Activated gamma-delta T cell (primary cell): Measurements from ENCODE around the gene SMYD3.
"Not testable (repeated sequence)": the region's sequence is repeated elsewhere in the genome, so short reads cannot be mapped to it uniquely, and the experiment has no call there.

Source experiments
- DNase-seq: peaks from one replicate; lab custom pipeline; 2025; lab: John Stamatoyannopoulos, UW

Gene SMYD3

GRCh38 chr1:245721488-245721887, 785.6 kb downstream of the SMYD3 start:
- DNase-seq, result no peak

- DNase-seq, result no peak
Measured at GRCh38 chr1:245718951-245719350, 788.1 kb downstream of the SMYD3 start.

DNA sequence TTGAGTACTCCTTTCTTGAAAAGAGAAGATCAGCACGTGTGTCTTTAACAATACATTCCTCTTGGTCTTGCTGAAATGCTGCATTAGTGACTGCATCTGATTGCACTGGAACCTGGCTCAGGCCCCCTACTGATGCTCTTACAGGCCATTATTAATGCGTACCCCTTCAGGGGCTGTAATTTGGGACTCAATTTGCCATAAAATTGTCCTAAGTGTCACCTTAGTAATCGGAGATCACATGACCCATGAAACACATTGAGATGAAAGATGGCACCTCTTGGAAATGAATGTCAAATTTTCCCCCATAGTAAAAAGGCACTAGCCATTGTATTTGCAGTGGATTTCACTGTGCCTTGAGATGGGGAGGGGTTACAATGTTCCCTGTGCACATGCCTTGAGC, 789.0 kb downstream of the SMYD3 start:
- no peak for DNase-seq

GRCh38 chr1:245717611-245718010, 789.5 kb downstream of the SMYD3 start:
- DNase-seq, result no peak

- no peak for DNase-seq
Measured at GRCh38 chr1:245716561-245716960, 790.5 kb downstream of the SMYD3 start.

- no peak for DNase-seq
Measured at GRCh38 chr1:245715970-245716369, 791.1 kb downstream of the SMYD3 start.

DNA sequence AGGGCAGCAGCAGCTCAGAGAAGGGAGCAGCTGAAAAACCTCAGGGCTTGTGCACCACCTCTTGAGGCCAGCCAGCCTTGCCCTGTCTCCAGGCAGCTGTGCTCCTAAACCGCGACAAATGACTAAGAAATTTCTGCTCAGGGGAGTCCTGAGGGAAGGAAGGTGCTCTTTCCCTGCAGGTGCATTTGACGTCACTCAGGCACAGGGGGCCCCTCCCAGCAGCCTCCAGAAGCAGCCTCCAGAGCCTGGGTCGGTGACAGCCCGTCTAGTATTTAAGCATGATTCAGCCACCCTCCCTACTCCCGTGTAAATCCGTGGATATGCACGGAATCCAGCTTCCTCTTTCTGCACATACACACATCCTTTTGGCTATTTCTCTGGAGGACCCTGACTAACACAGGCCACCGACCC, 791.8 kb downstream of the SMYD3 start:
- DNase-seq, result no peak

DNA sequence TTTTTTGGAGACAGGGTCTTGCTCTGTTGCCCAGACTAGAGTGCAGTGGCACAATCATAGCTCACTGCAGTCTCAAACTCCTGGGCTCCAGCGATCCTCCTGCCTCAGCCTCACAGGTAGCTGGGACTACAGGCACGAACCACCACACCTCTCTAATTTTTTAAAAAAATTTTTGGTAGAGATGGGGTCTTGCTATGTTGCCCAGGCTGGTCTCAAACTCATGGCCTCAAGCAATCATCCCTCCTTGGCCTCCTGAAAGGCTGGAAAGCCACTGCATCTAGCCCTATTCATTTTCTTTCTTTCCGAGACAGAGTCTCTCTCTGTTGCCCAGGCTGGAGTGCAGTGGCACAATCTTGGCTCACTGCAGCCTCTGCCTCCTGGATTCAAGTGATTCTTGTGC, 793.1 kb downstream of the SMYD3 start:
- not testable (repeated sequence) for DNase-seq

DNA sequence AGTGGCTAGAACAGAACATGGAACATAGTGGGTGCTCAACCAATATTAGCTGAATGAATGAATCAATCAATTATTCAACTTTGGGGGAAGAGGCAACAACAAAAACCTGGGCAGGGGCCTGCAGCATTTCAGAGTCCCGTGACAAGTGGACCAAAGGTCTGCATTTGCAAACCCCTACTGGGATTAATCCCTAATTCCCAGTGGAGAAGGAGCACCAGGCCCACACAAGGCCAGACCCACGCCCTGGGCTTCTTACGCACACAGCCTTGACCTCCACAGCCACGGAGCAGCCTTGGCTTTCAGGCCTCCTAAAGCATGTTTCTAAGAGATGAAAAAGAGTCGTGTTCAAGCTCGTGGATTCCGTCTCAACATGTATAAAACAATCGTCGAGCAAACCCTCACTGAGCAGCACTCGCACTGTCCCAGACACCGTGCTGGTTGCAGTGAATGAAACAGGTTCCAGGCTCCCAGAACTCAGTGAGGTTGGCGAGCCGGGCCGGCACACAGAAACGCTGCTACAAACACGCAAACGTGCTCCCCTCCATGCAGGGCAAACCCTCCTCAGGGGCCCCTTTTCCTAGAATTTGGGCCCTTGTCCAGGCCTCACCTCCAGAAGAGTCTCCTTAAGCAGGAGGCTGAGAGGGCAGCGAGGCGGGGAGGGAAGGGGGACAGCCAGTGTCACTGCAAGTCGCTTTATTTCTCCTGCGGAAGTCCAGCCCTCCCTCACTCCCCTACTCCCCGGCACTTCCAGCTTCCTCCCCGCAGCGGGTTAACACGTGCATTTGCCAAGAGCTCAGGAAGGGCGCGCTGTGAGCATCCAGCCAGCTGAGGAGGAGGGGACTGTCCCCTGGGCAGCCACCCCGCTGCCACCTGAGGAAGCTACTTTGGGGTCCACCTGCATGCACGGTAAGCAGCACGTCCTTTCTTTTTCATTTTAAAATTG, 795.8 kb downstream of the SMYD3 start:
- DNase-seq, result no peak

- DNase-seq, result no peak
Measured at GRCh38 chr1:245707941-245708340, 799.1 kb downstream of the SMYD3 start.

DNA sequence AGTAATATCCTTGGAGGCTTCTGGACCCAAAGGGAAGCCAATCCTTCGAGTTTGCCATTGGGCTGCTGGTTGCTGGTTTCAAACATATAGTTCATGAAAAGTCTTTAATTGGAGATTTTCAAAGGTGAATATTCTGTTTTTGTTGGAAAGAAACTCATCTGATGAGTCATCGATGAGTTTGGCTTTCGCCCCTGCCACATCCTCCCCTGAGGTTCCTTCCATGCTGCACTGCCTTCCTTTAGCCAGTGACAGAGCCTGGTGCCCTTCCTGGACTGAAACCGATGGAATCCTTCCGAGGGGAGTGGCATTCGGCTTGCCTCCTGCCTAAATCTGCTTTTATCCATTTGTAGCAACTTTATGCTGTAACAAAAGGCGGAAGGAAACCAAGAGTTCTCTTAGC, 802.3 kb downstream of the SMYD3 start:
- no peak for DNase-seq

- no peak for DNase-seq
Measured at GRCh38 chr1:245704341-245704740, 802.7 kb downstream of the SMYD3 start.

DNA sequence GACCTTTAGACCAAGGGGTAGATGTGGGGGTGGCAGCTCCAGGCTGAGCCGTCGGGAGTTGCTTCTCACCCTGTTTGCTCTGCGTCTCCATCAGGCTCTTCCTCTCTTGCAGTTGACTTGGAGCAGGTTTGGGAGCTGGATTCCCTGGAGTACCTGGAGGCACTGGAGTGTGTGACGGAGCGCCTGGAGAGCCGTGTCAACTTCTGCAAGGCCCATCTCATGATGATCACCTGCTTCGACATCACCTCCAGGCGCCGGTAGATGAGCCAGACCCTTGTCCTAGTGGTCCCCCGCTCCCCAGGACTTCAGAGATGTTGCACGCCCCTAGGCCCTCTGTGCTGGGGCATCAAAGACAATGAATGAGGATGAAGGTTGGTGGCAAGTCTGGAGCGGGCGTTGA, 804.7 kb downstream of the SMYD3 start:
- no peak for DNase-seq

GRCh38 chr1:245701631-245702030, 805.4 kb downstream of the SMYD3 start:
- DNase-seq, result no peak

DNA sequence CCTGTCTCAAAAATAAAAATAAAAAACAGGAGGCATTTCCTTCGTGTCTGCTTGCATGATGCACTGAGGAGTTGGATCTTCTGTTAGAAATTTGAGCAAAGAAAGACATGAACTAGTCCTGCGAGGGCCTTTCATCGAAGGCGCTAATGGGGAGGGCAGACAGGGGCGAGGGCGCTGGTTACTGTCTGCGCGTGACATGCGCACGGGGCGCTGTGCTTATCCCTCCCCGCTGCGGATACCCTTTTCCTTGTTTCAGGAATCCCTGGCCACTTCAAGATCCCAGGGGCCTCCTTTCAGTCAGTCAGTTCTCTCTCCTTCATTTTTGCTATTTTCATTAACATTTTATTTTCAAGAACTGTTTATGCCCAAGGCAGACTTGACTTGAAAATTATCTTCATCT, 806.4 kb downstream of the SMYD3 start:
- DNase-seq, result no peak
